HG02610 (cell line): ENCODE measurements around the gene C10orf120.

Experiments used
- ATAC-seq: cut with Tn5 transposase; IDR thresholded peaks from one replicate; pipeline ENCODE4 v1.9.1; 2021; ENCODE audit warnings: mild to moderate bottlenecking, moderate library complexity; ENCODE audit not compliant: unreplicated experiment

The C10orf120 gene

GRCh38 chr10:122662231-122662630, 37.4 kb downstream of the C10orf120 start:
- ATAC-seq = no peak

DNA sequence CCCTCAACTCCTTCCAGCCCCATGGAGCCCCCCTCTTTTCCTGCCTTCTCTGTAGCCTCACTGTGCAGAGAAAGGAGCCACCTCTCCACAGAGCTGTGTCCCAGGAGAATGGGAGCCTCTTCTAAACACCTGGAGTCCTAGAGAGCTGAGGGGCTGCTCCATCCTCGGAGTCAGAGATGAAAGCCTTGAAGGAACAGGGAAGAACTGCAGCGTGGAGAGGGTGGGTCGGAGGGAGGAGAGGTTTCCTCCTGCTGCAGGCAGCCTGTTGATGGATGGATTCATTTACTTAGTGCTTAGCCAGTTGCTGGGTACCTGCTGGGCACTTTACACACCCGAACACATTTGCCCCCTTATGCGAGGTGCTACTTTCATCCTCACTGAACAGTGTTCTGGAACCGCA, 39.0 kb downstream of the C10orf120 start:
- ATAC-seq = no peak

- no peak for ATAC-seq
These were observed 40.0 kb downstream of the C10orf120 start for GRCh38 chr10:122659651-122660050.

DNA sequence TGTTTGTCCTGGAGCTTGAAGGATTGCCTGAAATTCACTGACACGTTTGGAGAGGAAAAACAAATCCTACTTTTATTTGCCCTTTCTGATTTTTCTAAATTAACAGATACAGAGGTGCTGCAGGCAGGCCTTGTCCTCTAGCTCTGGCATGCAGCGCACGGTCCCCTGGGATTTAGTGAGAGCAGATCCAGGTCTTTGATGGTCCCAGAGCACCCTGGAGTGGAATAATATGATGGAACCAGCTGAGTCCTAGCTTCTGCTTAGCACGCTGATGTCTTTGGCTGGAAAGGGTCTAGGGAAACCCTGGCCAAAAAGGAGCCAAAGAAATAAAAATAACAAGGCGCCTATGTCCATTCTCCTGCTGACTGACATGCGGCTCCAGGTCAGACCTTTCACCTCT, 40.5 kb downstream of the C10orf120 start:
- ATAC-seq = no peak

DNA sequence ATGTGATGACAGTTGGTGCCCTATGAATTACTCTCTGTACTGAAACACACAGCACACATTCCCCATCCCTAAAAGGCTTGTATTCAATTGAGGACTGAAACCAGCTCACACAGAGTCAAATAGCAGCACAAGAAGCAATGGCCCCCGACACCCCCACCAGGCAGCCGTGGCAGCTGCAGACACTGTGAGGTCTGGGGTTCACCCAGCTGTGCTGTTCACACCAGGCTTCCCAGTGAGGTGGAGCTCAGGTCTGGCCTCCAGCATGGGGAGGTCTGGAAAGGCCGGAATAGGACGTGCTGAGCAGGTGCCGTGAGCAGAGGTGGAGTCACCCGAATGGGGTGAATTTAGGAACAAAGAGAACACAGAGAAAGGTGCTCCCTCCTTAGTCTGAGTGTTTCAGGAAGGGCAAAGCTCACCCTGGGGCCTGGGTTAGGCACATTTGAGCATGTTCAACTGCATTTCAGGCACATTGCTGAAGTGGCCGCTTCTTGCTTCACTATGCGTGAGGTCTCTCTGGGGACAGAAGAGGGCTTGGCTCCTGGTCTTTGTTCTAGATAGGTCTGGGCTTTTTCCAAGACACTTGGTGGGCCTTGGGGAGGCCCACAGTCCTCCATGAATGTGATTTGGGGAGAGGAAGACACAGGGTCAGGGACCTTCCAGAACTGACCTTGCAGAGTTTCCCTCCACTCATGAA, 41.1 kb downstream of the C10orf120 start:
- no peak for ATAC-seq

GRCh38 chr10:122657729-122658128, 41.9 kb downstream of the C10orf120 start:
- ATAC-seq = no peak

DNA sequence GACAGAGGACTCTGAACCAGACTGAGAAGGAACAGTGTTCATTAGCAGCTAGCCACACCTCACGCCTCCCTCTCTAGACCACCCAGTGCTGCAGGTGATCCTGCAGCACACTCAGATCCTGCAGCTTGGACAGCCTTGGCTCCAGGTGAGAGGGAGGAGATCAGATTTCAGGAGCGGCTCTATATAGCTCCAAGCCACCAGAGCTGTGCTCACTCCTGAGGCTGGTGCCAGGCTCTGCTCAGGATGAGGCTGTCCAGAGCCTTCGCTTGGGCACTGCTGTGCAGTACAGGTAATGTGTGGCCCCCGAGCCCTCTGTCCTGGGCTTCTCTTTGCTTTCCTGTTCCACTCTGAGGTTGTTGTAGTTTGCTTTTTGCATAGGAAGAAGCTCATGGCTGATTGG, 42.4 kb downstream of the C10orf120 start:
- ATAC-seq = no peak

DNA sequence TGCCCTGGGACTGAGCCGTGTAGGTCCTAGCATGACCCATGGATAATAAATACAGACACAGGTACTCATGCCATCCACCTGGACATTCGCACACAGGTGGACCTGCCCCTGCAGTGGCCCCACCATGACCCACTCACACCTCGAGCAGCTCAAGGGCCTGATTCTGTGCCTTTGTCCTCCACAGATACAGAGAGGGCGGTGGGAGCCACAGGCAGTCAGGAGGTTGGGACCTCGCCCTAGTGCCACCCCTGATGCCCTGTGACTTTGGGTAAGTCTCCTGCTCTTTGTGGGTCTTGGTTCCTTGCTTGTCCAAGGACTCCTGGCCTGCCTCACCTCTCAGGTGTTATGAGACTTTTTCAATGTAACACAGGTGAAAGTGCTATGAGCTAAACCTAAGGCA, 42.9 kb downstream of the C10orf120 start:
- no peak for ATAC-seq

DNA sequence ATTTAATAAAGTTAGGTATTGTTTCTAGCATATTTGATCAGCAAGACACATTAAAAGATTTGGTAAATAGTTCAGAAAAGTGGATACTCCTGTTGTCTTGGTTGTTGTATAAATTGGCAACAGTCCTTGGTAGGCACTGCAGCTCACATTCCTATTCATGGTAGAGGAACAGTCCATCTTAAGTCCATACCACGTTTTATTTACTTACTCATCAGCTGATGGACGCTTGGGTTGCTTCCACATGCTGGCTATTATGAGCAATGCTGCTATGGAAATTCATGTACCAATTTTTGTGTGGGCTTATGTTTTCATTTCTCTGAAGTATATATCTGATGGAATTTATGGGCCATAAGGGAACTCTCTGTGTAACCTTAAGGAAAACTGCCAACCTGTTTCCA, 43.3 kb downstream of the C10orf120 start:
- no peak for ATAC-seq

GRCh38 chr10:122655524-122656307, 43.9 kb downstream of the C10orf120 start:
- no peak for ATAC-seq

GRCh38 chr10:122650331-122650730, 49.3 kb downstream of the C10orf120 start:
- no peak for ATAC-seq

GRCh38 chr10:122649903-122650302, 49.7 kb downstream of the C10orf120 start:
- no peak for ATAC-seq

DNA sequence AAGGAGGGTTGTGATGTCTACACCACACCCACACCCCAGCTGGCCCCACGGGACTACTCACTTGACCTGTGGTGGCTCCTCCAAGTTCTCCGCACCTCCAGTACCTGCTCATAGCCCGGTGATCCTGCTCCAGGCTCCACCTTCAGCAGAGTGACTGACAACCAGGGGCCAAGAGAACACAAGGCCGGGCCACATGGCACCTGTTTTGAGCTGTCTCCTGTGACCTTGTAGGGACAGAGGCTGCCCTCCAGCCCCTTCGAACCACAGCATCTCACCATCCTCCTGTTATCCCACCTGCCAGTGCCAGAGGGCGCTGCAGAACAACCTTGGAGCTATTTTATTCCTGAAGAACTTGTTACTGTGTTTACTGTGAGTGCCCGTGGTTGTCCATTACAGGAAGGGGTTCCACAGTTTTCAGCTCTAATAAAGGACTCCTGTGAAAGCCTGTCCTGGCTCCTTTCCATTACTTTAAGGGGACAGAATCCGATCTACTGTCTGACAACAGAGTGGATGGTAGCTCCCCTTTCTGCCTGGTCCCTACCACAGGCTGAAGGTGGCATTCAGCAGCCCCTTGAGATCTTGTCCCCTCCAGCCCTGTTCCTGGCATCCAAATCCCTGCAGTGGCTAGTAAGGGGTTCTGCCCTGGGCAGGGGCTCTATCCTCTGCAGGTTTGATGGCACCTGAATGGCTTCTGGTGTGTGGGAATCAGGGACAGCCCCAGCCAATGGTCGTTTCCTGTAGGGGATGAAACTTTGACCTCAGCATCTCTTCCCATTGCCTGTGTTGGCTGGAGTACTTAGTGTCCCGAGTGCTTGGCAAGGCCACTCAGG, 50.8 kb downstream of the C10orf120 start:
- ATAC-seq = no peak
